Activated CD8-positive, alpha-beta memory T cell treated with anti-CD3 and anti-CD28 coated beads, Interleukin-2, amount 50 U/mL, for 1 hour (primary cell): ENCODE measurements around the gene RALGAPA2.

Experiments used
- DNase-seq: peaks from one replicate; pipeline ENCODE4 v3.0.0-alpha.2; 2020; ENCODE audit errors: extremely low read depth

Gene RALGAPA2

GRCh38 chr20:20721489-20721888 lies 9.0 kb upstream of the RALGAPA2 start:
- no peak for DNase-seq

GRCh38 chr20:20720158-20720557 lies 7.7 kb upstream of the RALGAPA2 start:
- no peak for DNase-seq

GRCh38 chr20:20719411-20719810 lies 7.0 kb upstream of the RALGAPA2 start:
- DNase-seq, result no peak

- DNase-seq, result no peak
These were observed 861 bp upstream of the RALGAPA2 start for GRCh38 chr20:20713244-20713765.

- DNase-seq, result no peak
These were observed 405 bp downstream of the RALGAPA2 start for GRCh38 chr20:20712004-20712473.

GRCh38 chr20:20711413-20711812 lies 1.0 kb downstream of the RALGAPA2 start:
- no peak for DNase-seq

GRCh38 chr20:20710443-20711315 lies 1.8 kb downstream of the RALGAPA2 start:
- DNase-seq, result no peak

GRCh38 chr20:20709887-20710286 lies 2.6 kb downstream of the RALGAPA2 start:
- DNase-seq, result no peak

GRCh38 chr20:20706285-20706684 lies 6.2 kb downstream of the RALGAPA2 start:
- no peak for DNase-seq

GRCh38 chr20:20702330-20703245 lies 9.9 kb downstream of the RALGAPA2 start:
- DNase-seq, result no peak

- no peak for DNase-seq
These were observed 12.5 kb downstream of the RALGAPA2 start for GRCh38 chr20:20699917-20700316.

- no peak for DNase-seq
These were observed 13.3 kb downstream of the RALGAPA2 start for GRCh38 chr20:20699144-20699543.

- no peak for DNase-seq
These were observed 15.1 kb downstream of the RALGAPA2 start for GRCh38 chr20:20697325-20697845.

GRCh38 chr20:20695250-20695816 lies 17.1 kb downstream of the RALGAPA2 start:
- DNase-seq, result no peak

GRCh38 chr20:20694591-20694990 lies 17.9 kb downstream of the RALGAPA2 start:
- DNase-seq, result no peak

GRCh38 chr20:20692587-20692986 lies 19.9 kb downstream of the RALGAPA2 start:
- DNase-seq, result no peak

- DNase-seq, result no peak
These were observed 20.8 kb downstream of the RALGAPA2 start for GRCh38 chr20:20691477-20692235.

- DNase-seq, result no peak
These were observed 21.6 kb downstream of the RALGAPA2 start for GRCh38 chr20:20690676-20691476.

- no peak for DNase-seq
These were observed 25.1 kb downstream of the RALGAPA2 start for GRCh38 chr20:20687319-20687718.

- no peak for DNase-seq
These were observed 26.8 kb downstream of the RALGAPA2 start for GRCh38 chr20:20685635-20686034.
